Measurements from ENCODE around the gene TCF15.

GRCh38 chr20:625360-625932 is 15.3 kb upstream of the TCF15 start:
- TF ChIP-seq POLR2AphosphoS5 (IDR thresholded peaks at IDR 0.05; ENCODE audit: low read depth, low read length) (no peak), TAF1 (IDR thresholded peaks at IDR 0.05; ENCODE audit: borderline replicate concordance, insufficient read depth, low read length) (no peak), FOXP2 (optimal IDR thresholded peaks at IDR 0.05; ENCODE audit: borderline replicate concordance, extremely low read depth, extremely low read length, insufficient read depth) (no peak)

Measured in PFSK-1 (cell line).